HG02759 (cell line): ENCODE measurements around the gene SLC51A.

ENCODE experiments used
- ATAC-seq: cut with Tn5 transposase; IDR thresholded peaks from one replicate; pipeline ENCODE4 v1.9.1; 2021; ENCODE audit warnings: mild to moderate bottlenecking, moderate library complexity; ENCODE audit not compliant: unreplicated experiment

Gene SLC51A

GRCh38 chr3:196214783-196215441 is 1.4 kb upstream of the SLC51A start:
- ATAC-seq = no peak

GRCh38 chr3:196215493-196216020 is 777 bp upstream of the SLC51A start:
- ATAC-seq = no peak

GRCh38 chr3:196216681-196217211 is 412 bp downstream of the SLC51A start:
- no peak for ATAC-seq

DNA sequence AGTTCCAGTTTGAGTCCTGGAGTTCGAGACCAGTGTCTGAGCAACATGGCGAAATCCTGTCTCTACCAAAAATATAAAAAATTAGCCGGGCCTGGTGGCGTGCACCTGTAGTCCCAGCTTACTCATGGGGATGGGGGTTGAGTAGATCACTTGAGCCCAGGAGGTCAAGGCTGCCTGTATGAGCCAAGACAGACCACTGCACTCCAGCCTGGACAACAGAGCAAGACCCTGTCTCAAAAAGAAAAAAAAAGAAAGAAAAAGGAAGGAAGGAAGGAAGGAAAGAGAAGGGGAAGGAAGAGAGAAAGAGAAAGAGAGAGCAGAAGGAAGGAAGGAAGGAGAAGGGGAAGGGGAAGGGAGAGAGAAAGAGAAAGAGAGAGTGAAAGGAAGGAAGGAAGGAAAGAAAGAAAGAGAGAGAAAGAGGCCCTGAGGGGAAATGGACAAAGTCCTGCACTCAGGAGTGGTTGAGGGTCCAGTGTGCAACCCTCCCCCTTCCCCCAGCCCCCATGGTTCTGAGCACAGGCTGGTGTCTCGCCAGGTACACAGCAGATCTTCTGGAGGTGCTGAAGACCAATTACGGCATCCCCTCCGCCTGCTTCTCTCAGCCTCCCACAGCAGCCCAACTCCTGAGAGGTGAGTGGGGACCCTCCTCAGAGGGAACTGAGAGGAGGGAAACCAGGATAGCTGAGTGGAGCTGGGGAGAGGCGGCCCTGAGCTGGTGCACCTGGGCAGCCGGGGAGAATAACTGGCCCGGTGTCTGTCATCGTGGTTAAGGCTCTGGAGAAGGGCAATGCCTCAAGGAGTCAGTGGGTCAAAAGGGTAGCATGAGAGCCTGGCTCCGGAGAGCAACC is 1.2 kb downstream of the SLC51A start:
- no peak for ATAC-seq

- no peak for ATAC-seq
Observed at GRCh38 chr3:196218155-196218712, 1.9 kb downstream of the SLC51A start.

DNA sequence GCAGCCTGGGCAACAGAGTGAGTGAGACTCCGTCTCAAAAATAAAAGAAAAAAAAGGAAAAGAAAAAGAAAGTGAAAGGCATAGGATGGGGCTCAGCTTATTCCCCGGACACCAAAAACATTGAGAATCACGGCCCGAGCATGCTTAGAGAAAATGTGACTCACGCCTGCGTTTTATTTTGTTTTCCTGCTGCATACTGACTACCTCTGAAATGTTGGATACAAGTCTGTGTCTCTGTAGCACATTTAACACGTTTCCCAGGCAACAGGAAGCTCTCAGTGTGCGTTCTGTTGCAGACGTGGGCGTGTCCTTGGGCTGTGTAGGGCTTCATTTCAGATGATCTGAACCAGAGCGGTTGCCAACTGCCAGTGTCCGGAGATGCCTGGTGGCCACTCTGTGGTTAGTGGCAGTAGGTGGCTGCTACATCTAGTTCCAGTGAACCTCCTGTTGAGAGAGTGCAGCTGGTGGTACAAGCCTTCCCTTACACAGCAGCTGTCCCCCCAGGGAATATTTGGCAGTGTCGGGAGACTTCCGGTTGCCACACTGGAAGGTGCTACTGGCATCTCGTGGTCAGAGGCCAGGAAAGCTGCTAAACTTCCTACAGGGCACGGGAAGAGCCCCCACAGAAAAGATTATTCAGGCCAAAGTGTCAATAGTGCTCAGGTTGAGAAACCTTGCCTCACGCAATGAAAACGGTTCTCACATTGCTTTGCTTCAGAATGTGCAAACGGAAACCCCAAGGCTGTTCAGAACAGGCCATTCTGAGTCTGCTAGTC is 3.0 kb downstream of the SLC51A start:
- peak; percentile 75 for ATAC-seq

- ATAC-seq = no peak
Observed at GRCh38 chr3:196219970-196220311, 3.6 kb downstream of the SLC51A start.

- no peak for ATAC-seq
Observed at GRCh38 chr3:196220587-196220986, 4.3 kb downstream of the SLC51A start.

- no peak for ATAC-seq
Observed at GRCh38 chr3:196220991-196221390, 4.7 kb downstream of the SLC51A start.

DNA sequence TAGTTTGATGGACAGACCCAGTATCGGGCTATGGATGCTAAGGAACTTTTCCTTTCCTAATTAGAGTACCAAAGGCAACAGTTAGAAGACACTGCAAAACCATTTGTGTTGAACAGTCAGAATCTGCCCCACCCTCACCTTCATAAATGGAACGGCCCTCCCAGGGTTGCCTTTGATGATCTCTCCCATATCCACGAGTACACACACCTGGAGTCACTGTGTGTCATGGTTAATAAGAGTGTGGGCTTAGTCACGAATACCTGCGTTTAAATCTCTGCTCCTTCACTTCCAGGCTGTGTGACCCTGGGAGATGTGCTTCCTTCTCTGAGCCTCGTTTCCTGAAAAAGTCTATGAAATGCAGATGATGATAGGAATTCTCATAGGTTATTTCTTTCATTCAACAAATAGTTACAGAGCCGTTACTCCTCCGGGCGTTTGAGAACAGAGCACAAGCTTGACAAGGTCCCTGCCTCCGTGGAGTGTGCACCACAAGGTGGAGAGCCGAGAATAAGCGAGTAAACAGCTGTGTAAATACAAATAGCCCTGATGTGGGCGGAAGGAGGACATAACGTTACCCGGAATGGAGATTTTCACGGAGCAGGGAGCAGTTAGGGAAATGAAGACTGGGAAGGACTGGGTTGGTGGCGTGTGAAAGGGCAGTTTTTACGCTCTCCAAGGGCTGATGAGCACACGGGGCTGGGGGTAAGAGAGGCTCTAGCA is 6.7 kb downstream of the SLC51A start:
- ATAC-seq = no peak

DNA sequence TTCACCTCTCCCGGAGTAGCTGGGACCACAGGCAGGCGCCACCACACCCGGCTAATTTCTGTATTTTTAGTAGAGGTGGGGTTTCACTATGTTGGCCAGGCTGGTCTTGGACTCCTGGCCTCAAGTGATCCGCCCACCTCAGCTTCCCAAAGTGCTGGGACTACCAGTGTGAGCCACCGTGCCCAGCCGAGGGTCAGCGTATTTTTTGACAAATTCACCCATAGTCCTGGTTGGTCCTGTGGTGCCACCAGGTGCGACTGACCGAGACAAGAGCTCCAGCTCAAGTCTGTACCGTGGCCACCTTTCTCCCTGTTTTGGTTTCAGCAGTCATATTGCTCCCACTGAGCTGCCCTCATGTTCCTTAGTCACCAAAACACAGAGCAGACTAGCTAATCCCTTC is 8.8 kb downstream of the SLC51A start:
- ATAC-seq = no peak

DNA sequence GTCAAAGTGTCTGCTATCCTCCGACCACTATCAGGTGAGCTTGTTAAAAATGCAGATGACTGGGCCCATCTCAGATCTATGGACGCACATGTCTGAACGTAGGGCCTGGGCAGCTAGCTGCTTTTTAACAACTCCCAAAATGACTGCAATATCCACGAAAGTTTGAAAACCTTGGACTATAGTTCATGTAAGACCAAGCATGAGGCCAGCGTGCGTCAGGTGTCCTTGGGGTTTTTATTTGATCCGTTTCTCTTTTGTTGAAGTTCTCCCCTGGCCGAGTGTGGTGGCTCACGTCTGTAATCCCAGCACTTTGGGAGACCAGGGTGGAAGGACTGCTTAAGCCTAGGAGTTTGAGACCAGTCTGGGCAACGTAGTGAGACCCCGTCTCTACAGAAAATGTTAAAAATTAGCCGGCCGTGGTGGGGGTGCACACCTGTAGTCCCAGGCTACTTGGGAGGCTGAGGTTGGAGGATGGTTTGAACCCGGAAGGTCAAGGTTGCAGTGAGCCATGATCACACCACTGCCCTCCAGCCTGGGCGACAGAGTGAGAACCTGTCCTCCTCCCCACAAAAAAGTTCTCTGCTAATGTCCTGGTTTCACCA is 9.5 kb downstream of the SLC51A start:
- no peak for ATAC-seq

- ATAC-seq = no peak
Observed at GRCh38 chr3:196227121-196227561, 10.8 kb downstream of the SLC51A start.

GRCh38 chr3:196227629-196228493 is 11.5 kb downstream of the SLC51A start:
- no peak for ATAC-seq

DNA sequence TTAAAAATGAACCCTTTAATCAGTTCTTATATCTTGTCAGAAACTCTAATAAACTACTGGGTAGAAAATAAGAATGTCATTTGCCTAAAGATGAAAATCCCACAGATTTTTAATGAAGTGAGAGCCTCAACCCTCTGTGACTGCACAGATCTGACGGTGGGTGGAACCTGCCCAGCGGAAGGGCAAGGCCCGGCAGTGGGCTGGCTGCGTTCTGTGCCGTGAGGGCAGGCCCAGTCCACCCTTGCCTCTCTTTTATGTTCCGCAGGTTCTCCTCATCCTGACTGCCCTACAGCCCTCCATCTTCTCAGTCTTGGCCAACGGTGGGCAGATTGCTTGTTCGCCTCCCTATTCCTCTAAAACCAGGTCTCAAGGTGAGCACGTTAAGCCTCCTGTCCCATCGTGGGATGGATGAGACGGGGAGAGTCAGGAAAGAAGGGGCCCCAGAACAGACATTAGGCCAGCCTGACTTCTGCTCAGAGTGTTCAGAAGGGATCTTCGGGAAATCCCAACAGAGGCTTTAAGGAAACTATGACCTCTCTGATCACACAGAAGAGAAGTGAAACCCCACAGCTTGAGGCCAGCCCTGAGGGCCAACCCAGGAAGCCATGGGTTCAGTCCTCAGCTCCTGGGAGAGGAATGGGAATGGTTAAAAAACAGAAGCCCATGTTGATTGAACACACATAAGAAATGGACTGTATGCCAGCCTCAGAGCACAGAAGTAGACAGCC is 16.0 kb downstream of the SLC51A start:
- peak; percentile 63 for ATAC-seq

- ATAC-seq = no peak
Observed at GRCh38 chr3:196232882-196233251, 16.5 kb downstream of the SLC51A start.

DNA sequence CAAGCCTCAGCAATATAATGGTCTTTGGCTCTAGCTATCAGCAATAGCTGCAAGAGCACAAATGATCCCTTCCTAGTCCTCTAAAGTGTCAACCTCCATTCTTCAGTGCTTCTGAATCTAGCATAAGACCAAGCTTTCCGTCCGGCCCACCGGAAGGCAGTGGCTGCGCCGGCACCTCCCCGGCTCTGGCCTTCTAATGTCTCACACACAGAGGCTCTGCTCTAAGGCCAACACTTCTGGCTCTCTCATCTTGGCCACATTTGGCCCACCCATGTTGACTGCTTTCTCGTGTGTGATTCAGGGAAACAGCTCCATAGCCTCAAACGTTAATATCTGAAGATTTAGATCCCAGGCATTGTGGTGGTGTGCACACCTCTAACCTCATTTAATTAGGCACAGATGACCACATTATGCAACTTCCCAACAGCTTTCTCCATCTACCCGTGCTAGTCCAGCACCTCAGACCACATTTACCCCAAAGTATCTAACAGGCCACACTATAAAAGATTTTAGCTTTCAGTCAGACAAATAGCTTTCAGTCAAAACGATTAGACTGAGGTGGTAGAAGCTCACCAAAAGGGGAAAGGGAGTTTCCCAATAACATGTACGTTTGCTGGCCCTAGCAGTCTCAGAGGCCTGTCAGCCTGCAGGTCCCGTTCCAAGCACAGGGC is 19.3 kb downstream of the SLC51A start:
- ATAC-seq = no peak

GRCh38 chr3:196236223-196236622 is 19.9 kb downstream of the SLC51A start:
- no peak for ATAC-seq
